CMK (cell line): ENCODE measurements around the gene AGMO.

Source experiments
- DNase-seq: peaks from one replicate; pipeline ENCODE4 v3.0.0-alpha.2; 2010; ENCODE audit warnings: low read depth

AGMO gene

DNA sequence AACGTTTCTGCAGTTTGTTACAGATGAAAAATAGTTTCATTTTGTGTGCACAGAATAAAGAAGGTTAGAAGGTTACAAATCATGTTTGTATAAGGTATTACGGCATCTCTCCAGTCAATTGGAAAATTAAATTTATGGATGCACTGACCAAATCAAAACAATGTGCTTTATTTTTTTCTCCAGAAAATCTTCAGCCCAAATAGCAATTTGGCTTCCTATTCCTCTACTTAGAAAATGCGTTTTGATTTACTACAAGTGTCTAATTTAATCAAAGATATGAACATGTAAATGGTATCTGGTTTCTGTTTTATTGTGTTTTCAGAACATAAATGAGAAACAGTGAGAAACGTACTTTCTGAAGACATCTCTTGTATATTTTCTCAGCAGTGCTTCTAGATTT is 63.4 kb downstream of the AGMO start:
- DNase-seq: no peak

DNA sequence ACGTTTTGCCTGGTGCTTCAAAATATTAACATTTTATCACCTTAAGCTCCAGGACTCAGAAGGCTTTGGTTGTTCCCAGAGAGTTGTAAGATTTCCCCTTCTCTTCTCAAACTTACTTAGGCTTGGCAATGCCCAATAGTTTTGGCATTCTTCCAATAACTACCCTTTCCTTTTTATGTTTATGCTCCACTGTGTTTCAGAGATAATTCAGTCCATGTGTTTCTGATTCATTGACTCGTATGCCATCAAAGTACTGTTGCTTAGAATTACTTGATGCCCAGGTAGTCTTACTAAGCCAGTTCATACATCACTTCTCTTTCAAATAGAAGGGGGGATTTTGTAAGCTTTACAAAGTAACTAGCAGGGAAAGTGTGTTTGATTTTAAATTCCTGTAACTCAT is 66.6 kb downstream of the AGMO start:
- no peak for DNase-seq

DNA sequence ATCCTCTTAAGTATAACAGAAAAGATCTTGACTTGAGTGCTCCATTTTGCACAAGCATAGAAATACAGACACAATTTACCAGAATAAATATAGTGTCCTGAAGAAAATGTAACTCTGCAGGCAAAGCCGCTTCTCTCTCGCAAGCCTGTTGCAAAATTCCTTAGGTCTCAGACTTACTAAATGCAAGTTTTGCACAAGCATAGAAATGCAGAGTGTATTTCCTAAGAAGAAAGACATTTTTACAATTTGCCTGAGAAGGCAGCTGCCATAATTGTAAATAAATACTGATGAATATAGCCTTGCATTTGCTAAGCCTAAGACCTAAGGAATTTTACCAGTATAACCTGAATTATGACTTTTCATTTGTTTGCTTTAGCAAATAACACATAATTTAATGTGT is 67.1 kb downstream of the AGMO start:
- no peak for DNase-seq

DNA sequence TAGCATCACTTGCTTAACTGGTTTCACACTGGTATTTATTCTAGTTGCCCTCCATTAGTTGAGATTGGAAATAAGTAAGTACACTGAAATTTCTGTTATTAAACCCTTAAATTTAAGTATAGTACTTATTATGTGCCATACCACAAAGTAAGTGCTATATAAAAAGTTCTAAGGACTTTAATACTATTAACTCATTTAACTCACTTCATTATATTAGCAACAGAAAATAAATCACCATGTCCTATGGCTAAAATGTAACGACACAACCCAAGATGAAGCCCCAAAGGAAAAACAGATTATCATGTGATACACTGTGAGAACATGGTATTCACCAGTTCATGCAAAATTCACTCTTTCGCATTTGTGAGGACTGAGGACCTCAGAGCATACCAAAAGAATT is 70.5 kb downstream of the AGMO start:
- DNase-seq: no peak

DNA sequence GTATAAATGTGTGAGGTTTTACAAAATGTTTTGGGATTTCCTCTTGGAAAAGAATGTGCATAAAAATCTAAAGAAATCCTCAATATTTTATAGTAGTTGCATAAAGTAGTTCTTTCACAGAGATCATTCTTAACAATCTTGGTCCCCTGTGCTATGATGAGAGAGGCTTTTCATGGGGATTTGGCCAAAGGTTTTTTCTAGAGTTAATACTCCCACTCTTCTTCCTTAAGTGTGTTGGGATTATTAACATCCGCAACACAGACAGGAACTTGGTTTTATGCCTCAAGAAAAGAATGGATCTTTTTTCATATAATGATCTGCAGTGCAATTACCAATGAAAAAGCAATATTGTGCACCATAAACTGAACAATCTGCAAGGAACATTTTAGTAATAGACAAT is 71.5 kb downstream of the AGMO start:
- no peak for DNase-seq

DNA sequence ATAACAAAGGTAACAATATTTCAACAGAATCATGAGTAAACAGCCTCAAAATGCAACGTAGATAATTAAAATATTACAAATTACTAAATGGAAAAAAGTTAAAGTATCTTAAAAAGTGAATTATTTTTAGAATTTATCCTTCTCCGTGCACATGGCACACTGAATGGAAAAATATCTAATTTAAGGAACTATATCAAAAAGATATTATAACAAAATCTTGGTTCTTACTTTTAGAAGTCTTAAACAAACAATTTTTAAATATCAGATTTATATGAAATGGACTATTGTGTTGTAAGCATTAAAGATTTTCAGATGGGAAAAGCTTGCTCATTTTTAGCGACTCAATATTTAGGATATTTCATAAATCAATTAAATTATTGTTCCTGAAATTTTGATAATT is 72.0 kb downstream of the AGMO start:
- no peak for DNase-seq

DNA sequence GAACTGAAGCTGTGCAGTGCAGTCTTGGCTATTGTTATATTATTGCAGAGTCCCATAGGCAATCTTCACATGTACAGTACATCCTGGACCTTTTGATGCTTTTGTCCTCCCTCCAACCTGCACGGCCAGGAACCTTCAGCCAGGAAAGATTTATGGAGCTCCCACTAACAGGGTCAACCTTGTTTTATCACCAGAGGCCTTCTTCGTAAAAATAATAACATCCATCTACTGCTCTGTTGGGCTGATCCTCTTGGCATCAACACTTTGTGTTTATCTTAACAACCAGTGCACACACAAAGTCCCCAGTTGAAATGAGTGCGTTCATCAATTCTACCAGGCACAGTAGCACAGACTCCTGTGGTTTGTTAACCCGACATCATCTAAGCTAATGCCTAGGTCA is 72.4 kb downstream of the AGMO start:
- no peak for DNase-seq

DNA sequence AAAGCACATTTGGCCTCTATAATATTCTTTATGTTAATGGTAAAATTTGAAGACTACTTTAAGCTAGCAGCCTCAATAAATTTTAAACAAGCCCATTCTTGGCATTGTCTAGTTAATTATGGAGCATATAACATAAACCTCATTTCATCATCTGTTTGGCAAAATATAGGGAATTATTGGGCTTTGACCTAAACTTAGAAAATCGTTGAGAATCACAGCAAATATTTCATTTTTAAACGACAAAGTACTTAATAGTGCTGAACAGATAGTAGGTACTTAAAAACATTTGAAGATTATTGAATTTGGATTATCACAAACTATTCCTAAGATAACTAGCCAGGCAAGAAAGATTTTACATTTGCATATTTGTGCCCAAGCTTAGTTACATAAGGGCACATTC is 73.4 kb downstream of the AGMO start:
- no peak for DNase-seq

DNA sequence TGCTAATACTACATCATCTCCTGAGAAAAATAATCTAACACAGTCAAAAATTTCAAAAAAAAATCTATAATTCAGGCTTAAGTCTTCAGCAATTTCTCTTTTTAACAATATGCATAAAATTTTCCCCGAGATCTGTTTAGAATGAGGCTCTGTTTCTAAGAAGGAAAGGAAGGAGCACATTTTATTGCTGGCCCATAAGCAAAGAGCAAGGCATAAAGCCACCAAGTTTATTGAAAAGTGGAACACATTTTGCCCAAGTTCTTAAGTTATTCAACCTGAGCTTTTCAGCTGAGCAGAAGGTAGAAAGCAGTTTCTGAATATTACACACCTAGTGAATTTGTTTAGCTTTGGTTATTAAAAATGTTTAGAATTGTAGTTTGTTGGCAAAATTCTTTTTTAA is 73.9 kb downstream of the AGMO start:
- no peak for DNase-seq

DNA sequence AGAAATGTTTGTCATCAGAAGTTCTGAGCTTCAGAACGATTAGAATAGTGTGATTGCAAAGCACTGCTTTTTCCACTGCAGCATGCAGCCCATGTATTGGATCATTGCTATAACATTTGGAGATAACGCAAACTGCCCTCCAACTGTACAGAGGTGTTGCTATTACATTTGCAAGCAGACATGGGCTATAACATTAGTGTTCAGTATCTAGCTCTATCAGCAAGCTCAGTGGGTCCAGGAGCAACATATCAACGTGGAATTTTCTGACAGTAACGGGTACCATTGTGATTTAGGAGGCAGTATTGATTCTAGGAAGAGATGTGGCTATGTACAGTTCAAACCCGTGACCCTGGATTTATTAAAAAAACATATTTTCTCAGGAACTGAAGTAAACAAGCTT is 75.8 kb downstream of the AGMO start:
- DNase-seq: no peak

DNA sequence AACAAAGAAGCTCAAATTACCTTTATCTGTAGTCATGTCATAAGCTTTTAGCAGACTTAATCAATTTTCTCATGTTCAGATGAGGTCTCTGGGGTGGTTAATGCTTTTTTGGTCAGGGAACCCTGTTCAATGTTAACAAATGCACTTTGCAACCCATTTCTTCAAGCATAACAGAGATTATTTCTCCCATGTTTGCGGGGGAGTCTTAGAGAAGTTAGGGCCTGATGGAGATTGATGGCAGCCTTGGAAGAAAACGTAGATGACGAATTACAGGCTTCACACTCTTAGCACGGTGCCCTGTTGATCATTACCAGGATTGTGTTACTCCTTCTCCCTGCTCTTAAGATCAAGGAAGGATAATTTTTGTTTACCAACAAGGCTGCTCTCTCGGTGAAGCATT is 76.4 kb downstream of the AGMO start:
- no peak for DNase-seq

DNA sequence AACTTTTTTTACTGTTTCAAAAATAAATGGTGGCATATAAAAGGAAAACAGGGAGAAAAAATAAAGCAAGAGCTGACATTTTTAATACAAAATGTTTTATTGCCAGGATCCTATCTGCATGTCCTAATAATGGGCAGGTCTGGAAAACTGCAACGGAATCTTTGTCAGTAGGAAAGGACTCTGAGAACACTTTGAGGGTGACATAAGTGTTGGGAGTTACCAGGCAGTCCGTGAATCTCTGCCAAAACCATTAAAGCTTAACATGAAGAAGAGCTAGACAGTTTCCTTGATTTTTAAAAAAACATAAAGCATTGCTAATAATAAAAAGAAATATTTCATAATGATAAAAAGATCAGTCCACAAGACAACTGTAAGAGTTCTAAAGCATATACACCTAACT is 80.7 kb downstream of the AGMO start:
- no peak for DNase-seq

DNA sequence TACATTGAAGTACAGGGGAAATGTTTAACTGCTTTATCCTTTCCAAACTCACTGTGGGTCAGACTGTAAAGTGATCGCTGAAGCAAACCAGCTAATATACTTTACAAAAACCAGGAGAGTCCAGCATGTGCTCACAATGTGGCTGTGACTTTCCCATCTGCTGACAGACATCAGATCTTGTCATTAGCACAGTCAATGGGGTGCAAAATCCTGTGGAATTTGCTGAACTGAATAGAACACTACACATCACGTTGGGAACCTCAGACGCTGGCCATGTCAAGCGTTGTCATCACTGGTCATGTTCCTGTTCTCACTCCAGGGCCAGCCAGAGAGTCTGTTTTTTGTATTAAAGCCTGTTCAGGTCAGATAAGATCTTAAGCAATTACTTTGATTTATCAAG is 83.4 kb downstream of the AGMO start:
- no peak for DNase-seq

DNA sequence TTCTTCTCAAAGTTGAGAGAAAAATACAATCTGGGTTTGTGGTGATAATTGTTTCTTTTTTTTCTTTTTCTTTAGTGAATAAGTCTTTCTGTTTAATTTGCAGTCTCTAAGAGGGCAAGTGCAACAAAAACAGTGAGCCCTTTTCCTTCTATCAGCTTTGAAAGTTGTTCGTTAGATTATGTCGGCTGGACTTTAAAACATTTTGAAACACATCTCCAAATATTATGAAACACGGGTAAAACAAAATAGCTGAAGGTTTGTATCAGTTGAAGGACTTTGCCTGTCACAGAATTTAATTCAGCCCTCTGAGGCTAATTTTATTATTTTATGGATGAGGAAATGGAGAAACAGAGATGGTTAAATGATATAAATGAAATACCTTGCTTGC is 85.3 kb downstream of the AGMO start:
- DNase-seq: no peak

DNA sequence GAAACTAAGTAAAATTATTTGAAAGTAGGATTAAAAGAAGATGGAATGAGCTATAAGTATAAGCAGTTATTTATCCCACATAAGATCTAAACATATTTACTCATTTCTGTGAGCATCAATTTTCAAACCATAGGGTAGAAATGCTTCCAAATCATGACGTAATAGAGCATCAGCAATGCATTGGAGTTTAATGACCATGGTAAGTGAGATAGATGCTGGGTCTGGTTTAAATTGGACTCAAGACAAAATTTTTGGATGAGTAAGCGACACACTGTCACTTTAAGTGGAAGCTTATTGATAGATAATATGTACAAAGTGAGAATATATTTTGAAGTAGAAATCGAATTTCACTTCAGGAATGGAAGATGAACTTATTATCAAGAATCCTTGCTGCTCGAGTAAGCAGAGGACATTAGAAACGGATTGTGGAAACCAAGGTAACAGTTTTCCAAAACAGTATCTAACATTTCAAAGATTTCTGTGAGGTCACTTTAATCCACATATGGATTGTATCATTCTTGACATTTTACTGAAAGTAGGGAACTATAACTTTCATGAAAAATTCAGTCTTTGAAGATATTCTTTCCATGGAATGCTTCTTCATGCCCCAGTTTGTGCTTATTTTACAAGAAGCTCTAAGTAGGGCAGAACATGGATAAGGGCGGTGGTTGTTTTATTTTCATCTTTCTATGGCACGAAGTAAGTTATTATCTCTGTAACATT is 85.8 kb downstream of the AGMO start:
- no peak for DNase-seq

DNA sequence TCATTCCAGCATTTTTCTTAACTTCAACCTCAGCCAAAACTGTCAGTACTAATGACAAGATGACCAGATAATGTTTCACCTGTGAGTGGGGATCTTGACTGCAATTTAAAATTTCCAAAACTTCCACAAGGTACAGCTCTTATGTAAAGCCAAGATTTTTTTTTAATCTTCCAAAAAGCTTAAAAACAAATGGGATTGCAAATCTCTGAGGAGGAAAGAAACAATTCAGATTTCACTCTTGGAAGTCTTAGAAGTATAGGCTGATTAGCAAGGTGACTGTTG is 90.2 kb downstream of the AGMO start:
- DNase-seq: no peak

DNA sequence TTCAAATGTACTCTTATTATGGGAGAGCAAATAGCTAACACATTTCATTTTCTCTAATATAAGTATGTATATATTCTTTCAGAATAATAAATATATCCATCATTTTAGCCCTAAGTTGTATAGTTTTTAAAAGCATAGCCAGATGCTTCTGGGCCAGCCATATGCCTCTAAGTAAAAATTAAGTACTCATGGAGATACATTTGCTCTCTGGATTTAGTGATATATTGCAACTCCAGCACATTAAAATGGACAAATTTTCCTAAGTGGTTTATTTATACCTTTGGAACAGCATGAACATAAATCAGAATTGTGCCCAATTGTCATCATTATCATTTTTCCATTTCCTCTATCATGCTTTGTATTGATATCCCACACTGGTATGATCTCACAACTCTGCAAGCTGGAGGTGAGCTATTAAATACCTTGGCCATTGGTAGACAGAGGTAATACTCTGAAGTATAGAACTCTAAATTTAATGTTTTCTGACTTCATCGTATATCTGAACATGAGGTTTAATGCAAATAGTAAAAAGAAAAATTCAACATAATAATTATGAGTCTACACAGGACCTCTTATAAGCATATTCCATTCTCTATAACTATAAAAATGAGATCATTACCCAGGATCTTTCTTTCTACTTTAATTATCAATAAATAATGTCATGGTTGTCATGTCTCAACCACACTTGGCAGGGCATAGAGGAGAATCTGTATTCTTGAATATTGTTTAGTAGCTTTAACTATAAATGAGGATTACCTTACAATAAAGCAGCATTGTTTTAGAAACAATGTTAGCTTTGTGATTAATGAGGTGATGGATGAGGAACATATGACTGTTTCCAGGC is 90.8 kb downstream of the AGMO start:
- DNase-seq: no peak

DNA sequence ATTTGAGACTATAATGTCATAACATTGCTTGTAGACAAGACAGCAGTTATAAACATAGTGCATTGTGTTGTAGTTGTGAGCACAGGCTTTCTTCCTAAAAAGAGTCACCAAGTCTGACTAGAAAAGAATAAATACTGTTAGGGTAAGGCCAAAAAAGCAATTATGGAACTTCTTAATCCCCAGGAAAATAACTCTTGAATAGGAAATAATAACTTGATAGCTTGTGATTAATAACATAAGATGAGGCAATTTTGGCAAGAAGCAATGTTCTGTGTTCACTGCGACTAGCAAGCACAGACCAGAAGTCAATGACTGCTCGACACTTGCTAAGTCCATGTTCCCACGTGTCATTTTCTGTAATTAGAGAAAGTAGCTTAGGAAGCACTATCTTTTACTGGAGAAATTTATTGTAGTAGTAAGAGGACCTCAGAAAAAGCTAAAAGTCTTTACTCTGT is 97.1 kb downstream of the AGMO start:
- no peak for DNase-seq

DNA sequence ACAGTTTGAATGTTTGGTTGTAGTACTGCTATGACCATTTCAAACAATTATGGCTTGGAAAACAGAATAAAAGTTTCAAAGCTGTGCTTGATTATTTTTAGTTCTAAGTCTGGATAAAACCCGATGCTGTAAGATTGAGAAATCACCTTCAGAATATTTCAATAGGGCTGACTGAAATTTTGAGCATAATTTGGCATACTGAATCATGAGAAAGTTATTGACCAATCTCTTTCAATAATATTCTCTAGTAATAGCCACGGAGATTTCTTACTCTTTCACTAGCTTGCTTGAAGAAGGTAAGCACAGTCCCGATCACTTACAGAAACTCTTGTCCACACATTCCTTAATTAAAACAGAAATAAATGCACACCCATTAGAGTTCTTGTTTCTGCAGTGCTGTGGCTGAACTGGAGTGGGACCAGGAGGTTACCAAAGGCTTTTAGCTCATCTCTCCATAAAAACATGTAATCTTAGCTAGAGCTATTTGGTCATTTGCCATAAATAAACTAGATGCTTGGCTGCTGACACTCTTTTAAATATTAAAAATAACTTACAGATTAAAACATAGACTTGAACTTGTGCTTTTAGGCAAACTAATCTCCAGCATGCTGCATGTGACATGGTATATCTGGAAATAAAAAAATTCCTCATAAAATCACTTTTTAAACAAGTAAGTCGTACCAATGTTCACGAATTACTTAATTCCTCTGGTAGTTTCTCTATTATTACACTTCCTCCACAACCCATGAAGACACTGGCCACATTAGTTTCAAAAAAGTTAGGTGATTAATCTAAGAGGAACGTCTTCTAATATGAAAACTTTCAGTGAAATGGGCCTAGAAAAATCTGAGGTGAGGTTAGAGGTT is 97.8 kb downstream of the AGMO start:
- DNase-seq: no peak

DNA sequence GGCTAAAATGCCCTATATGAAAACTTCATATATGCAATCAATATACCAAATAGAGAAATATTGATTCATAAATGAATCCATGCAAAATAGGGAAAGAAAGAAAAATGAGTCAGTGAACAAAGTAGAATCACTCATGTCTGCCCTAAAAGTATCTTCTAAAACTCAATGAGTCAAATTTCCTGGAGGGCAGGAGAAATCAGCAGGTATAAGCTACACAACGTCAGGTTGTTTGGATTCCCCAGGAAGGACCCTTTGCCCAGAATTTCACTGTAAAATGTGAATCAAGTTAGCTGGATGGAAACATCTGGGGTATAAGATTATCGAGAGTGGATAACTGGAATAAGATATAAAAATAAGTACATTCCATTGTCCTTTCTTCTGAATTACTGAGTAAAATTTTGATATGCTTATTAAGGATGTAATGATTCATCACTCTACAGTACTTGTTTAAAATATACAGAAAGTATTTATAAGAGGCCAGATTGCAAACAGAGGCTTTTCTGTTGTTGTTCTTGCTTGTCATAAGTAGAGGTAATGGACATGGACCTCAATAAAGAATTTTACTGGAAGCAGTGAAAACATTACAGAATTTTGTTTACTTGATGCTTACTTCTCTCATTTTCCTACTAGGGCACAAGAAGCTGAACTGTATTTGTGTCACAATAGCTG is 99.0 kb downstream of the AGMO start:
- no peak for DNase-seq

DNA sequence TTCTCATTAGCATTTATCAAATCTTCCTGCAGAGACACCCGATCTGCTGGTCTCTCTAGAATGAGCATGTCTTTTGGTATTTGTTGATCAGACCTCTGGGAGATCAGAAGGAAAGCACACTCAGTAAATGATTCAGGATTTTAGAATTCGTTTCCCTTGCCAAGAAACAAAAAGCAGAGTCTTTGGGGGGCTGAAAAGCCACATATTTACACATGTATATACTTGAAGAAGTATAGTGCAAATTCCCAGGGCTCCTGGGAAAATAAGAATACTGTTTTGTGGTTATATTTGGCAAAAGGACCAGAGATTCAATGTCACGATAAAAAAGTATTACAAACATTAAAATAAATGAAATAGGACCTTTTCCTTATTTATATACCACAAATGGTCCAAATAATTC is 100.2 kb downstream of the AGMO start:
- DNase-seq: no peak

DNA sequence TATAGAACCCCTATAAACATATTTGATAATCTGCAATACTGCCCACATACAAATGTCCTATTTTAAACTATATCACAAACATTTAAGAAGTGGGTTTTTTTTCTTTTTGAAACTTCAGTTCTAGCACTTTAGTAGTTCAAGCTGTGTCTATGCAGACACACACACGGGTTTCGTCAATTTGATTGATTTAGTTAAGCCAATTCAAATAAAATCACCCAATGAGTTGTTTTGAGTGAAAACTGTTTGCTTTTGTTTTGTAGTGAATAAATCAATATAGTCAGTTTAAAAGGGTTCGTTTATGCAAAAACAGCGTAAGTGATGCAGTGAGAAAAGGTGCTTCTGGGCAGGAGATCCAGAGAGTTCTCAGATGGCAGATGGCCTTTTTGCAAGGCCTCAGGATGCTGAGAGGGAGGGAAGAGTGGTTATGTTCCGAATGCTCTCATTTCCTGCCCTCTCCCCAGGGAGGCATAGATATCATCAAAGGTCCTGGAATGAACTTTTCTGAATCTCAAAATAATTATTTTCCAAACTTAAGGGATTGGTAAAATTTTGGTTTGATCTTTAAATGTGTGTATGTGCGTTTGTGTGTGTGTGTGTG is 102.7 kb downstream of the AGMO start:
- no peak for DNase-seq
